ENCODE measurements around the gene EEFSEC.

Gene EEFSEC, protein sequence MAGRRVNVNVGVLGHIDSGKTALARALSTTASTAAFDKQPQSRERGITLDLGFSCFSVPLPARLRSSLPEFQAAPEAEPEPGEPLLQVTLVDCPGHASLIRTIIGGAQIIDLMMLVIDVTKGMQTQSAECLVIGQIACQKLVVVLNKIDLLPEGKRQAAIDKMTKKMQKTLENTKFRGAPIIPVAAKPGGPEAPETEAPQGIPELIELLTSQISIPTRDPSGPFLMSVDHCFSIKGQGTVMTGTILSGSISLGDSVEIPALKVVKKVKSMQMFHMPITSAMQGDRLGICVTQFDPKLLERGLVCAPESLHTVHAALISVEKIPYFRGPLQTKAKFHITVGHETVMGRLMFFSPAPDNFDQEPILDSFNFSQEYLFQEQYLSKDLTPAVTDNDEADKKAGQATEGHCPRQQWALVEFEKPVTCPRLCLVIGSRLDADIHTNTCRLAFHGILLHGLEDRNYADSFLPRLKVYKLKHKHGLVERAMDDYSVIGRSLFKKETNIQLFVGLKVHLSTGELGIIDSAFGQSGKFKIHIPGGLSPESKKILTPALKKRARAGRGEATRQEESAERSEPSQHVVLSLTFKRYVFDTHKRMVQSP

DNA sequence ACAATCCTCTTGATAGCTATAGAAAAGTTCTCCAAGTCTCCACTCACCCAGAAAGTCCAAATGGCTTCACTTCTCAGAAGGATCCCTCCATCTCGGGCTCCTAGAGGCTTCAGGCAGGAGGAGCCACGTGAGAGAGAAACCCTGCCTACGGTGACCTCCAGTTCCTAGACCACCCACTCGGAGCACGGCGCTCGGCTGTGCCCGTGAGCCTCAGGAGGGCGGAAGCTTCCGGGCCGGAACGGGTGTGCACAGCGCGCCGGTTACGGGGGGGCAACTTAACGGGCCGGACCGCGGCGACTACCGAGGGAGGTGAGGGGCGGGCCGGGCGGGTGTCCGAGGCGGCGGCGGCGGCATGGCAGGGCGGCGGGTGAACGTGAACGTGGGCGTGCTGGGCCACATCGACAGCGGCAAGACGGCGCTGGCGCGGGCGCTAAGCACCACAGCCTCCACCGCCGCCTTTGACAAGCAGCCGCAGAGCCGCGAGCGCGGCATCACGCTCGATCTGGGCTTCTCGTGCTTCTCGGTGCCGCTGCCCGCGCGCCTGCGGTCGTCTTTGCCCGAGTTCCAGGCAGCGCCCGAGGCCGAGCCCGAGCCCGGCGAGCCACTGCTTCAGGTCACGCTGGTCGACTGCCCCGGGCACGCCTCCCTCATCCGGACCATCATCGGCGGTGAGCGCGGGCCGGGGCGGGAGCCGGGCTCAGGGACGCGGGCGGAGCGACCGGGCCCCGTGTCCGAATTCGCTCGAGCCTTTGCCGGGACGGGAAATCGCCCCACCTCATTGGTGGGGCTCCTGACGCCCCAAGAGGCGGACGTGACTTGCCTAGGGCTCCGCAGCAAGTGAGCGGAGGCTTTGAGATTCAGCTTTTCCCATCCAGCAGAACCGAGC lies at the start of gene EEFSEC:
EEFSEC (plus strand) TSS at position 326 of the 886 bp plus-strand sequence; CDS start at position 353, 27 bp downstream.
- peak in 13 of 14 donors; percentile 29 to 81 (median 67) for DNase-seq

DNA sequence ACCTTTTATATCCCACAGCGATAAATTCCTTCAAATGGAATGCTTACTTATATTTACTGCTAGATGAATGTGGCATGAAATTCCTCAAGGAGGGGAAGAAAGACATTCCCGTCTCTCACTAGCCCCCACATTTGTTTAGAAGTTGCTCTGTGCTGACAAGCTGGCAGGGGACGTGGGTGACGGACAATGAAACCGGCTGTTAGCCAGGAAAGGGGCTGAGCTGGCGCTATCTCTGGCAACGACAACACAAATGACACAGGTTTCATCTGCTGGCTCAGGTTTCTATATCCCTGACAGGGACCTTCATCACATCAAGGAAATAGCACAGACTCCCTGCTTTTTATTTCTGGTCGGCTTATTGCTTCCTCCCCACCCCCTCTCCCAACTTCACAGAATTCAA lies 45.4 kb upstream of the EEFSEC start:
- no peak for DNase-seq

DNA sequence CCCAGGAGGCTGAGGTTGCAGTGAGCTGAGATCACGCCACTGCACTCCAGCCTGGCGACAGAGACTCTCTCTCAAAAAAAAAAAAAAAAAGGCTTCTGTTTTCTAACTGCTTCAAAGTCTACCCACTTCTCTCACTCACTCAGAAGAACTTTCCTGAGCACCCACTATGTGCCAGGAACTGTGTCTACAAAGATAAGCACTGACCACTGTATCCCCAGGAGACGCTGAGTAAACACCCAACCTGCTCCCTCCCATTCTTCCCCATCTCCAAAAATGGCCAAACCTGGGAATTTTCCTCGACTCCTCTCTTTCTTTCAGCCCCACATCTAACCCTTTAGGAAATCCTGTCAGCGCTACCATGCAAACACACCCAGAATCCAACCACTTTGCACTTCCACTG lies 42.1 kb upstream of the EEFSEC start:
- no peak for DNase-seq

DNA sequence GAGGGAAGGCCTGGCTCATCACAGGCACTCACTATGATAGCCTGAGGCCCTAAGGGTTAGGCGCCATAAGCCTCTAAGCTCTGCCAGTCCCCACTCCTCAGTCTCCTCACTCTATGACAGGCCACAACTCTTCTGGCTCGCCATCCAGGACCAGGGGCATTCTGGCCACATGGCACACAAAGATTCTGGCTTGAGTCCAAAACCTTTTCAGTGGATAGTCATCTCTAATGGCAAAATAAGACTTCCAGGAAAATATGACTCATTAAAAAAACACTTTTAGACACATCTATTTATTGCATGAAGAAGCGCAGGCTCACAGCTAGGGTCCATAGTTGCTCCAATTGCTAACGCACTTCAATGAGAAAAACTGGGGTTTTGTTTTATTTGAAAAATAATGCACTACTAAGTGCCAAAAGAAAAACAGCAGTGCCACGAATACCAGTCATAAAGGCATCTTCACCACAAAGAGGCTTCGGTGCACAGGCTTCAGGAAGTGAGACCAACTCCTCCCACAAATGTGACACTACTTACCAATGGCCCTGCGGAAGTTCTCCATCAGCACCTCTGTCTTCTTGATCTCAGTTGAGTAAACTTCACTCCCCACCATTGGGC lies 40.8 kb upstream of the EEFSEC start:
- DNase-seq = no peak

DNA sequence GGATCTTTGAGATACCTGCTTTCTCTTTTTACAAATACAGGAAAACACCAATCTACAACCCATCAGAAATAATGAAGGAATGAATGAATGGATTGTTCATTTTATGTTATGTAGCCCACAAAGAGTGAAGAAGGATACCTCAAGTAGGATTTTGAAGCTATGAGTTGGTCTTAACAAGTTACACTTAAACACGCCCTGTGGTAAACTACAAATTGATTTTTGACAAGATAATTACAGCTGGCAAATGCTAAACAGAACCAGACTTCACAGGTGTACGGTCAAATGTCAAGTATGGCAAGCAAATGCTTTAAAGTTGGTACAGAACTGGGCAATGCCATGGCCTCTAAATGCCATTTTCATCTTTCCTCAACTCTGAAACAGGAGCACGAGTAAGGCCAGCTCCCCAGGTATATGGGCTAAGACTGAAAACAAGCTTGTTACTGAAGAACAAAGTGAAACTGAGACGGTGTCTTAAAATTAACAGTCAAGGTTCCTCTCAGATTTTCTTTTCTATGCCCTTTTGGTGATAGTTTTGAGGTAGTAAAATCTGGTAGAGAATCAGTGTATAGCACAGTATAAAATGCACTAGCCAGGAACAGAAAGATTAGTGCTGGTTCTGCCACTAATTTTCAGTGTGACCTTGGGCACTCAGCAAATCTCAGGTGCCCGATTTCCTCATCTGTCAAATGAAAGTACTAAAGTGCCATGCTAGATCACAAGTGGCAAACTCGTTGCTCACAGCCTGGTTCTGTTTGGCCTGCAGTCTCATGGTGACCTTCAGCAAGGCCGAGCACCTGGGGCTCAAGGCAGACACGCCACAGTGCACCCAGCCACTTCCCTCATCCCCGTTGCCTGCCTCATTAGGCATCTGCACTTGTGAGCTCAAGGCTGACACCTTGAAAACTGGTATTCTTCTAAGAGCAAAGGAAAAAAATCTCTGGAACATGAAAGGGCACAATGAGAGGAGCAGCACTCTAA lies 39.2 kb upstream of the EEFSEC start:
- DNase-seq = no peak

DNA sequence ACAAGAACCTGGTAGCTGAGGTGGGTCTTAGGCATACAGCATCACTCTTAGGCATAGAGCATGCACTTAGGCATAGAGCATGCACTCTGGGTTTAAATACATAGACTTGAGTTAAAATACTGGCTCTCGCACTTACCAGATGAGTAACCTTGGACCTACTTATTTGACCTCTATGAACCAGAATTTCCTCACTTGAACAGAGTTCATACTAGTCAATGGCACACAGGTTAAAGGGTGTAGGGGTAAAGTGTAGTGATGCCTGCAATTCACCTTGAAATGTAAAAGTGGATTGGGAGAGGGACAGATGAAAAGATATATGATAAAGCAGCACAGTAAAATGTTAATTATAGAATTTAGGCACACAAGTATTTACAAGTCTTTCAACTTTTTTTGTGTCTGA lies 31.3 kb upstream of the EEFSEC start:
- DNase-seq = no peak

DNA sequence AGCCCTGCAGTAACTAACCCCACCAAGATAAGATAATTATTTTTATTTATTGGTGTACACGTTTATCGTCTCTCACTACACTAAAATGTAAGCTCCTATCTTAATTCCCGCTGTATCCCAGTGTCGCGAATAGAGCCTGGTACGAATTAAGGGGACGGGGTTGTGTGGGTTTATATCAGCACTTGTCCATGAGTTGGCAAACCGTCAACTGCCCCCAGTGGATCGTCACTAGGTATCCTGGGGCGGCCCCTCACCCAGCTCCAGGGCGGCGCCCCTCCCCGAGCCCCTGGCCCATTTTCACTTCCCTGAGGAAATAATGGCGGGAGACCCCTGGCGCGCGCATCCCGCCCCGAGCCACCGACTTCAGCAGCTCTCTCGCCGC lies 30.1 kb upstream of the EEFSEC start:
- DNase-seq = no peak

DNA sequence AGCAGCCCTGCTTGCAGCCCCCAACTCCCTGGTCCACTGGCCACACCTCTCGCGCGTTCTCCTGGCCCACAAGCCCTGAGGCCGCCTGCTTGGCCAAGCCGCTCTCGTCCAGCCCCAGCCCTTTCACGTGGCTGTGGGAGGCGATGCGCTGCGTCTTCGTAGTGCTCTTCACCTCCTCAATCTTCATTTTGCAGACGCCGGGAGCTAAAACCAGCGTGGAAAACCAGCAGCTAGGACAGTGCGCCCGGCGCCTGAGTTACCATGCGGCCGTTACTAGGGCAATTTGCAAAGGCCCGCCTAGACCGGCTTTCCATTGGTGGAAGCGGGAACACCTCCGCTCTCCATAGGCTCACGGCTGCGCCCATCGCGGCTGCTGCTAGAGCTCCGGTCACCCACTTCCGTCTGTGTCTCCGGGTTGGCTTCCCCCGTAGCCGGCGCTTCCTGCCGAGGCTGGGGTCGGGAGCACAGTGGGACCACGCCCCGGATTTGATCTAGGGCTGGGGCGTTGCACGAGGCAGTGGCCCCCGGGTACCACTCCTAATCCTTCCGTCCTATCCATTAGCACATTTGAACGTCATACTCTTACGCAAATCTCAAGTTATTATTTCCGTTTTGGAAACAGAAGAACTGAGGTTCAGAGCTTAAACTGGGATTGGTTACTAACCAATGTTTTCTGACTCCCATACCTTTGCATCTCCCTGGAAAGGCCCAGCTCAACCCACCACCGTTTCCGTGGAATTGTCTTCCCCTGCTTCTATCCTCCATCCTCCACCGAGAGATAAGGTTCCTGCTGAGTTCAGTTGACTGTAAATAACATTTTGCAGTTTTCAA lies 29.5 kb upstream of the EEFSEC start, which contains the start of gene RUVBL1:
RUVBL1 (minus strand) TSS at position 275 of the 831 bp plus-strand sequence; CDS start at position 187, 88 bp downstream.
- DNase-seq = peak; percentile 55 to 98 (median 93)

DNA sequence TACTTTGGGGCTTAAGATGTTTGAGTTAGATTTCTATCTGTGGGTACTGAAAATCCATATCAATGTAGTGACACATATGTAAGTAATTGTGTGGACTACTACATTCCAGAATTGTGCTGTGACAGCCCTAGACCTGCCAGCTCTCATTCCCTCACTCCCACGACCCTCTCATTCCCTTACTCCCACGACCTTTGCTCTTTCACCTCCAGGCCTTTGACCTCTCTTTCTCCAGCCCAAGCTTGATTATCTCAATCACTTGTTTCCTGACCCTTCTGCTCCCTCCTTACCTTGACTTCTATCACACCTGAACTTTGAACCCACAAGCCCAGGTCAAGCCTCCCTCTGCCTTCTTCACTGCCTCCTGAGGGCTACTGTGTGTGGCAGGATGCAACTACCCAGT lies 26.0 kb upstream of the EEFSEC start:
- no peak for DNase-seq

DNA sequence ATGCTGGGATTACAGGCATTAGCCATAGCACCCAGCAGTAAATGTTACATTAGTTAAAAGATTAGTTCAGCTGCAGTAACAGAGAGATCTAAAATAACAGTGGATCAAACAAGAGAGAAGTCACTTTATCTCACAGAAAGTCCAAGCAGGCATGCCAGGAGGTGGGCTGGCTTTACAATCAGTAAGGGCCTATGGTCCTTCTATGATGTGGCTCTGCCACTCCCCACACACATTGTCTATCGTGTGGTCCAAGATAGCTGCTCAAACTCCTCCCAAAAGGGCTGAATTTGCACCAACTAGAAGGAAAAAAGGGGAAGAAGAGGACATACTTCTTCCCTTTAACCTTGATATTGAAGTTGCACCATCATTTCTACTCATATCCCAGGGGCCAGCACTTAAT lies 25.0 kb upstream of the EEFSEC start:
- DNase-seq = no peak

DNA sequence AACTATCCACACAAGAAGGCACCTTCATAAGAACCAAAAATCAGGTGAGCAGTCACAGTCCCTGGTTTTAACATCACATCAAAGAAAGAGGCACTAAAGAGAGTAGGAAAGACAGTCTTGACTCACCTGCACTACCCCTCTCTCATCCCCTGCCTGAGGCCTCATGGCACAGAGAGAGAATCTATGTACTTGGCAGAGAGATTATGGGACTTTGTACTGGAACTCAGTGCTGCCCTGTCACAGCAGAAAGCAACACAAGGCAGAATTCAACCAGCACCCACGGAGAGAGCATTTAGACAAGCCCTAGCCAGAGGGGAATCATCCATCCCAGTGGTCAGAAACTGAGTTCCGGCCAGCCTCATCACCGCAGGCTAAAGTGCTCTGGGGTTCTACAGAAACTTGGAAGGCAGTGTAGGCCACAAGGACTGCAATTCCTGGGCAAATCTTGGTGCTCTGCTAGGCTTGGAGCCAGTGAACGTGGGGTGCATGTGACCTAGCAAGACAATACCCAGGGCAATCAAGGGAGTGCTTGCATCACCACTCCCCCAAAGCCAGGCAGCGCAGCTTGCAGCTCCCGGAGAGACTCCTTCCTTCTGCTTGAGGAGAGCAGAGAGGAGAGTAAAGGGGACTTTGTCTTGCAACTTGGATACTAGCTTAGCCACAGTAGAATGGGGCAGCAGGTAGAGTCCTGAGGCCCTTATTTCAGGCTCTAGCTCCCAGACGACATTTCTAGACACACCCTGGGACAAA lies 21.2 kb upstream of the EEFSEC start:
- no peak for DNase-seq

DNA sequence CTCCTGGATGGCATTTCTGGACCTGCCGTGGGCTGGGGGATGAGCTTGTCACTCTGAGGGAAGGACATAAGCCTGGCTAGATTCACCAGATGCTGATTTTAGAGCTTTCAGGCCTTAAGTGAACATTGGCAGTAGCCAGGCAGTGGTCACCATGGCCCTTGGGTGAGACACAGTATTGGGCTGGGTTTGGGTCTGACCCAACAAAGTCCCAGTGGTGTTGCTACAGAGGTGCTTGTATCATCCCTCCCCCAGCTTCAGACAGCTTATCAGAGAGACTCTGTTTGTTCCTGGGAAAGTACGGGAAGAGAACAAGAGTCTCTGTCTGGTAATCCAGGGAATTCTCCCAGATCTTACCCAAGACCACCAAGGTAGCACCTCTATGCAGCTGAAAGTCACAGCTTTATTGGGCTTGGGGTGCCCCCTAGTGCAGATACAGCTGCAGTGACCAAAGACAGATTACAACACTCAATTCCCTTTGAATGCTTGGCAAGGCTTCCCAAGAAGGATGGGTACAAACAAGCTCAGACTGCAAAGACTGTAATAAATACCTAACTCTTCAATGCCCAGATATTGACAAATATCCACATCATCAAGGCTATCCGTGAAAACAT lies 19.9 kb upstream of the EEFSEC start:
- DNase-seq = peak in 1 of 14 donors; percentile 21

DNA sequence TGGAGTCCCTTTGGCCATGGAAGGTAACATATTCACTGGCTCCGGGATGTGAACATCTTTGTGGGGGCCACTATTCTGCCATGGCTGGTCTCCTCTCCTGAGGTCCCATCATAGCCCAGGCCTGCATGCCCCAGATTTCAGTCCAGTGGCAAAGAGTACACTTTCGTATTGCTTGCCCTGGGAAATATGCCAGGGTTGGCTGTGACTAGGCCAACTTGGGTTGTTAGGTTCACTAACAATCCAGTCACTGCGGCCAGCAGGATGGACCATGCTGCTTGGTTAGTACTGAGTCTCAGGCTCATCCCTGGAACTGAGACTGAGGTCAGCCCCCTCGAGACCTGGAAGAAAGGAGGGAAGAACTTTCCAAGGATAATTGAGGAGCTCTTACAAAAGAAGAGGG lies 9.8 kb upstream of the EEFSEC start:
- DNase-seq = no peak

DNA sequence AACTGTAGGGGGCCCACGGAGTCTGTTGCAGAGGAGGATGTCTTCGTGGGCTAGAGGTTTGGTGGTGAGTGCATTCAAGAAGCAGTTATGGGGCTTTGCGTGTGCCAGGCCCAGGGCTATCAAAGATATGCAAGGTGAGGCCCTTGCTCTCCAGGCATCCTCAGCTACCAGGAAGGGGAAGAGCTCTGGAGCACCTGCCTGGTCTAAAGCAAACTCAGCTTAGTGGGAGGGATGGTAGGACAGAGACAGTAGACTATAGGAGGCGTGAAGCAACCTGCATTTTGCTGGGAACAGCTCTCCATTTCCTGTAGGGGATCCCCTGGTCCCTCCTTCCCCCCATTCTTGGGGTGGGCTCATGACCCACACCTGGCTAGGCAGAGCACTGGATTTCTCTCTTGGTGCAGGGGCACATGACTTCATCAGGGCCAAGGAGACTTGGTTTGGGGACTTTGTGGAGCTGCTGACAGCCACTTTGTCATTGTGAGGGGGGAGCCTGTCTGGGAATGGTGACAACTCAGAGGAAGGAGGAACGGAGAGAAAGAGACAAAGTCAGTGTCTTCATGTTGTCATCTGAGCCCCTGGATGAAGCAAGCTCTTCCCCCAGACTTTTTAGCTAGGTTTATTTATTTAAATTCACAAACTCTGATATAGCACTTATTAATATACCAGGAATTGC lies 8.6 kb upstream of the EEFSEC start:
- DNase-seq = no peak

DNA sequence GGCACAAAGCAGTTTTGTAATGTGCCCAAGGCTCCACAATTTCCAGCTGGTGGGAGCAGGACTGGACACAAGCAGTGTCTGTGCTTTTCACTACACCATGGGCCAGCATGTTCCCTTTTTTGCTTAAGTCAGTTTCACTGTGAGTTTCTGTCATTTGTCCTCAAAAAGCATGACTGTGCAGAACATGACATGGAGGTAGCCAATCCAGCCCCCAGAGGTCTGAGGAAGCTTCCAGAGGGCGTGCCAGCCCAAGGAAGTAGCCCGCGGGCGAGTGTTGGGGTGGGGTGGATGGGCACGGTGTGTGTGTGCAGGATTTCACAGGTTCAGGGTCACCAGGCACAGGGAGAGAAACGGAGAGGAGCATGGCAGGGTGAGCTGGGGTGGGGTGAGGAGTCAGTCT lies 8.0 kb upstream of the EEFSEC start:
- peak in 8 of 14 donors; percentile 11 to 44 (median 28) for DNase-seq

DNA sequence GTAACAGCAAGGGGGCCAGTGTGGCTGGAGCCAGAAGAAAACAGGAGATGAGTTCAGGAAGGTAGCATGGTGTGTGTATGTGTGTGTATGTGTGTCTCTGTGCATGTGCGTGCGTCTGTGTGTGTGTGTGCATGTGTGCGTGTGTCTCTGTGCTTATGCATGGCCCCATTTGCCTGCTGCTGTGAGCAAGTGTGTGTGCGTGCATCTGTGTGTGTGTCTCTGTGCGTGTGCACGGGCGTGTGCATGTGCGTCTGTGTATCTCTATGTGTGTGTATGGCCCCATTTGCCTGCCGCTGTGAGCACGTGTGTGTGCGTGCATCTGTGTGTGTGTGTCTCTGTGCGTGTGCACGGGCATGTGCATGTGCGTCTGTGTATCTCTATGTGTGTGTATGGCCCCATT lies 7.1 kb upstream of the EEFSEC start:
- DNase-seq = no peak

DNA sequence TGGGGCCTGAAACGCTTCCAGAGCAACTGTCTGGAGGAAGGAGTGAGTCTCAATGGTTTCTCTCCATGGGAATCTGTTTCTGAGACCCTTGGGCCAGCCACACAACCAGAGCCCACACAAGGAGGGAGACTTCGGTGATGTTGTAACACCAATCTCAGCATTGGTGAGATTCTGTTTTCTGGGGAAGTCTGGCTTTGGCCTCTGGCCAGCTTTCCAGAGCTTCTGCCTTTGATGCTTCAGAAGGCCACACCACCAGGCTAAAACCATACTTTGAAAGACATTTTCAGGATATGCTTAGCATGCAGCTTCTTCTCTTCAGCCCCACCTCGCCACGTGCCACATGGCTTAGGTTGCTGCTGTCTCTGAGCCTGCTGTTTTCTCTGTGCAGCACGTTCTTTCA lies 3.6 kb upstream of the EEFSEC start:
- DNase-seq = no peak

DNA sequence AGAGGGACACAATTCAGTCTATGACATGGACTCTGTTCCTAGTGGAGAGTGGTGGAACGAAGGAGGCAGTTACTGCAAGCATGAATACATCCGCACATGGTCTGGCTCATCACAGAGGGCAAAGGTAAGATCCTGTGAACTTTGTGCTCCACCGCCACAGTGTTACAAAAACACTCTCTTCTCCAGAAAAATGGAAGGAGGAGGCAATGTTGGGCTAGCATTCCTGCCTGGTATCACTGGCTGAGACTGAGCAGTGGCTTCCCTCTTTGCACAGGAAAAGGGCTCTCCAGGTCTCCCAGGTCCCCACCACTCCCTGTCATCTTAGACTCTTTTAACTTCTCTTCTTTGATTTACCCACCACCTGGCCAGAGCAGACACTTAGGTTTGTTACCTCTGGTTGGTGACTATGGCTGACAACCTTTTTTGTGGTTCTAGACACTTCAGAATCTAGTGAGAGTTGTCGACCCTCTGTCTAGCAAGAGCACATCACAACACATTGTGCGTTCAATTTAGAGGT lies 1.5 kb upstream of the EEFSEC start:
- no peak for DNase-seq

All from C1 segment of cervical spinal cord (tissue), 14 donors.